IMR-90 (cell line): ENCODE measurements around the gene HOXA2. TPM values are rescaled to one million over a fixed set of nuclear protein-coding genes. Genes with fewer than 3 reads are reported as not detected.

Experiments used
- ATAC-seq: fragments of 200-7000 bp; cut with Tn5 transposase; 2 replicates; pipeline ENCODE4 v1.9.1; 2020; ENCODE audit warnings: low read depth, mild to moderate bottlenecking, moderate library complexity
- BruUV-seq: library from RNA; stranded (reverse); fragments of 400-500 nt; replicated peaks from 2 replicates; lab custom pipeline; 2021; lab: Mats Ljungman, UMichigan
- CTCF ChIA-PET: fragments of 300-600 bp; formaldehyde crosslinking; extraction: SDS; loops from one replicate; lab custom pipeline; 2021; ENCODE audit warnings: antibody characterized with exemption; lab: Yijun Ruan, JAX
- POLR2A ChIA-PET: fragments of 300-600 bp; sonication (Branson Sonifier 250); formaldehyde crosslinking; loops from one replicate; lab custom pipeline; 2022; ENCODE audit warnings: antibody characterized with exemption; ENCODE audit not compliant: unreplicated experiment; lab: Charles Lee
- DNase-seq: peaks from one replicate; pipeline ENCODE4 v3.0.0; 2013
- H2AFZ ChIP-seq: replicated peaks from 2 replicates; pipeline ENCODE3; 2013; ENCODE audit warnings: low read length, mild to moderate bottlenecking; ENCODE audit not compliant: poor library complexity
- H2AK5ac ChIP-seq: 2 replicates; pipeline ENCODE4 v1.6.1; 2013; ENCODE audit warnings: low read depth, low read length, inconsistent platforms
- H2AK9ac ChIP-seq: replicated peaks from 2 replicates; pipeline ENCODE3; 2013; ENCODE audit warnings: mild to moderate bottlenecking, low read depth, low read length, moderate library complexity; ENCODE audit not compliant: poor library complexity
- H2BK120ac ChIP-seq: 2 replicates; pipeline ENCODE4 v1.6.1; 2013; ENCODE audit warnings: low read depth, low read length, inconsistent platforms
- H2BK15ac ChIP-seq: 3 replicates; pipeline ENCODE4 v1.6.1; 2013; ENCODE audit warnings: low read depth, low read length, inconsistent platforms
- H2BK20ac ChIP-seq: 2 replicates; pipeline ENCODE4 v1.6.1; 2013; ENCODE audit warnings: low read depth, mild to moderate bottlenecking, inconsistent platforms, low read length, moderate library complexity
- H2BK5ac ChIP-seq: 2 replicates; pipeline ENCODE4 v1.6.1; 2013; ENCODE audit warnings: mild to moderate bottlenecking, low read depth, low read length, inconsistent platforms; ENCODE audit not compliant: poor library complexity, severe bottlenecking
- H3K14ac ChIP-seq: replicated peaks from 2 replicates; pipeline ENCODE4 v1.6.1; 2013; ENCODE audit warnings: low read depth, low read length, inconsistent platforms
- H3K18ac ChIP-seq: 2 replicates; pipeline ENCODE4 v1.6.1; 2013; ENCODE audit warnings: low read depth, low read length, control low read depth
- H3K23ac ChIP-seq: 2 replicates; pipeline ENCODE4 v1.6.1; 2013; ENCODE audit warnings: low read depth, low read length, inconsistent platforms
- H3K27ac ChIP-seq: 2 replicates; pipeline ENCODE4 v1.5.1; 2013; ENCODE audit warnings: mild to moderate bottlenecking, control low read depth, low read length; ENCODE audit not compliant: insufficient read depth
- H3K27me3 ChIP-seq: 2 replicates; pipeline ENCODE4 v1.6.1; 2013; ENCODE audit warnings: low read length; ENCODE audit not compliant: control insufficient read depth, insufficient read depth
- H3K36me3 ChIP-seq: 2 replicates; pipeline ENCODE4 v1.6.1; 2013; ENCODE audit warnings: low read length, mixed read lengths; ENCODE audit not compliant: control insufficient read depth, insufficient read depth
- H3K4ac ChIP-seq: 2 replicates; pipeline ENCODE4 v1.6.1; 2013; ENCODE audit warnings: low read depth, low read length, inconsistent platforms
- H3K4me1 ChIP-seq: 2 replicates; pipeline ENCODE4 v1.6.1; 2013; ENCODE audit warnings: low read length, mixed read lengths; ENCODE audit not compliant: control insufficient read depth, insufficient read depth
- H3K4me2 ChIP-seq: 2 replicates; pipeline ENCODE4 v1.6.1; 2013; ENCODE audit warnings: low read depth, mild to moderate bottlenecking, control low read depth, low read length, moderate library complexity
- H3K4me3 ChIP-seq: 2 replicates; pipeline ENCODE4 v1.5.1; 2013; ENCODE audit warnings: low read depth, mild to moderate bottlenecking, control low read depth, low read length, moderate library complexity; ENCODE audit not compliant: insufficient read depth
- H3K56ac ChIP-seq: 2 replicates; pipeline ENCODE4 v1.6.1; 2013; ENCODE audit warnings: low read length, inconsistent platforms; ENCODE audit not compliant: insufficient read depth; ENCODE audit errors: extremely low read depth
- H3K79me1 ChIP-seq, 2 experiments: 2 replicates each; pipeline ENCODE4 v1.6.1; 2013; ENCODE audit warnings: low read length in 2 of 2, inconsistent platforms in 1 of 2, low read depth in 1 of 2
- H3K9ac ChIP-seq: 2 replicates; pipeline ENCODE4 v1.6.1; 2013; ENCODE audit warnings: low read depth, low read length, control low read depth
- H3K9me1 ChIP-seq: 2 replicates; pipeline ENCODE4 v1.6.1; 2013; ENCODE audit warnings: low read length, inconsistent platforms; ENCODE audit not compliant: insufficient read depth
- H3K9me3 ChIP-seq: 2 replicates; pipeline ENCODE4 v1.6.1; 2013; ENCODE audit warnings: low read length; ENCODE audit not compliant: control insufficient read depth, insufficient read depth
- H4K20me1 ChIP-seq: 2 replicates; pipeline ENCODE4 v1.6.1; 2013; ENCODE audit warnings: low read length, inconsistent platforms; ENCODE audit not compliant: insufficient read depth
- H4K5ac ChIP-seq: 2 replicates; pipeline ENCODE4 v1.6.1; 2013; ENCODE audit warnings: mild to moderate bottlenecking, low read depth, low read length, control low read depth
- H4K8ac ChIP-seq, 2 experiments: 2 replicates each; pipeline ENCODE4 v1.6.1; 2013; ENCODE audit warnings: low read depth in 2 of 2, low read length in 2 of 2, control low read depth in 1 of 2, inconsistent platforms in 1 of 2
- H4K91ac ChIP-seq: 2 replicates; pipeline ENCODE4 v1.6.1; 2013; ENCODE audit warnings: low read depth, low read length, inconsistent platforms; ENCODE audit not compliant: insufficient read depth
- BHLHE40 ChIP-seq: fragments of 150-350 bp; IDR thresholded peaks from 2 replicates; pipeline ENCODE4 v1.6.1; 2016; ENCODE audit warnings: mild to moderate bottlenecking, low read depth, low read length
- CHD1 ChIP-seq: IDR thresholded peaks from 2 replicates; pipeline ENCODE4 v1.6.1; 2012; ENCODE audit warnings: low read depth, low read length, improper control_type of control experiment
- WGBS, 2 experiments: methylation state at CpG; one replicate each; pipeline versions ENCODE4 v1.1.5 to v1.1.7; 2013; ENCODE audit warnings: missing lambda C conversion rate in 2 of 2; ENCODE audit not compliant: insufficient read length in 1 of 2; ENCODE audit errors: extremely low coverage in 2 of 2; 5-methylcytosine and 5-hydroxymethylcytosine counted together
- dilution Hi-C: fragments of 300-500 bp; cut with HindIII; formaldehyde crosslinking; loops from one replicate; pipeline ENCODE4 v1.14.3; 2018; ENCODE audit warnings: low sequenced_read_pairs; ENCODE audit not compliant: unreplicated experiment
- in situ Hi-C: fragments of 300-500 bp; cut with MboI; formaldehyde crosslinking; loops from 3 replicates; pipeline ENCODE4 v1.14.3; 2019; ENCODE audit warnings: low sequenced_read_pairs, inconsistent platforms, mixed read lengths
- intact Hi-C: fragments of 100-400 bp; cut with micrococcal nuclease; formaldehyde crosslinking; loops from 2 replicates; pipeline ENCODE4 v1.10.0; 2022
- polyA plus RNA-seq, 3 experiments: library from polyadenylated mRNA; depleted of rRNA; stranded (reverse); fragments of >200 nt; gene quantifications; 2 replicates each; pipeline ENCODE4 v1.2.3, GENCODE V29; 2012; ENCODE audit warnings: low replicate concordance in 1 of 3
- total RNA-seq: library from RNA; depleted of rRNA; stranded (reverse); fragments of >200 nt; gene quantifications from 2 replicates; pipeline ENCODE4 v1.2.3, GENCODE V29; 2012

The HOXA2 gene
- total and polyA plus RNA-seq, 2 of the 4 experiments (the other 2 are of a cell fraction) = 1.6 to 3.9 TPM

GRCh38 chr7:27122077-27122910 is 19.8 kb upstream of the HOXA2 start:
- Histone ChIP-seq H2AFZ (peak overlapping the region; percentile 84), H2BK5ac (peak overlapping the region; percentile 88), H3K4ac (peak overlapping the region; percentile 98), H3K4me2 (peak overlapping the region; percentile 95), H4K20me1 (0 out of 2 replicates have a peak, but pooled peaks cover 2% of the 10 kb centered on the region), H4K5ac (peak overlapping the region; percentile 92), H3K4me3 (peak overlapping the region; percentile 48), H4K91ac (peak overlapping the region; percentile 96), H3K27me3 (no peaks in the 10 kb centered on the region), H3K36me3 (peaks cover 2% of the 10 kb centered on the region; the same call in 1 of the 2 replicates), H3K18ac (peak overlapping the region; percentile 67), H2AK5ac (peak overlapping the region; percentile 76), H2BK20ac (peak overlapping the region; percentile 63), H2BK15ac (peak overlapping the region; percentile 64), H4K8ac (peak overlapping the region; percentile 90 to 93), H3K23ac (peak overlapping the region; percentile 80), H3K14ac (peak overlapping the region; percentile 94), H3K56ac (peak overlapping the region; percentile 76), H3K9ac (peak overlapping the region; percentile 96), H3K9me1 (peaks cover 12% of the 10 kb centered on the region), H2BK120ac (peak overlapping the region; percentile 94), H3K9me3 (no peaks in the 10 kb centered on the region), H3K27ac (peak overlapping the region; percentile 99), H3K79me1 (peaks cover 5 to 51% of the 10 kb centered on the region in 2 experiments; a peak in 3 of 4 replicates), H2AK9ac (peak overlapping the region; percentile 87), H3K4me1 (peaks cover 36% of the 10 kb centered on the region)
- TF ChIP-seq CHD1 (no peak; the same call in 1 of the 2 replicates), BHLHE40 (peak; percentile 63)
- no TSS peak for BruUV-seq
- WGBS, 2 experiments = 14% methylated on average over 4 of the region's 42 CpGs; no CpG with 5 or more reads in 1 of the 2 experiments
- CTCF ChIA-PET = interaction anchor here (0.6 to 1.2 kb wide), 2 partner anchors 17 to 41 kb away, joined by 3 to 5 read pairs; no protein-coding TSS in a partner anchor
- intact Hi-C loops (loop anchor here (2.0 to 5.0 kb wide), 2 partner anchors 23 to 920 kb away; partner anchors contain the start of genes CBX3 and HNRNPA2B1), dilution Hi-C loops (no loop called here), in situ Hi-C loops (no loop called here)
- POLR2A ChIA-PET = interaction anchor here (1.5 kb wide), 1 partner anchor 16 kb away, joined by 3 read pairs; no protein-coding TSS in a partner anchor
- ATAC-seq (no peak), DNase-seq (peak; percentile 41)
